HG02763 (cell line): ENCODE data around the gene EIF3D.

ENCODE experiments used
- ATAC-seq: cut with Tn5 transposase; IDR thresholded peaks from one replicate; pipeline ENCODE4 v1.9.1; 2021; ENCODE audit warnings: mild to moderate bottlenecking, moderate library complexity; ENCODE audit not compliant: unreplicated experiment

EIF3D gene

DNA sequence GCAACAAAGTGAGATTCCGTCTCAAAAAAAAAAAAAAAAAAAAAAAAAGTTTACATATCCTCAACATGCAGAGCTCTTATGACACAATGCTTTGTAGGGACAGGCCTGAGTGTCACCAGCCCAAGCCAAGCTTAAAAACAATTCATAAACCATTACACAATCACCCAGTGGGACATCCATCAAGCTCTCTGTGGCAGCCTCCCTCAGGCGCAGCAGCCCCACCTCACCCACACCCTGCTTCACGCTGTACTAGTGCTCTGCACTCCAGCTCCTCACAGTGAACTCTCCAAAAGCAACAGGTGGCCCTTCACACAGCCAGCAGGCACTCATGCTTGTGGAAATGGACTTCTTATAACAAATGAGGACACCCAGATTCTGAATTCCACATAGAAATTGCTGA lies 18.6 kb downstream of the EIF3D start:
- ATAC-seq: no peak

DNA sequence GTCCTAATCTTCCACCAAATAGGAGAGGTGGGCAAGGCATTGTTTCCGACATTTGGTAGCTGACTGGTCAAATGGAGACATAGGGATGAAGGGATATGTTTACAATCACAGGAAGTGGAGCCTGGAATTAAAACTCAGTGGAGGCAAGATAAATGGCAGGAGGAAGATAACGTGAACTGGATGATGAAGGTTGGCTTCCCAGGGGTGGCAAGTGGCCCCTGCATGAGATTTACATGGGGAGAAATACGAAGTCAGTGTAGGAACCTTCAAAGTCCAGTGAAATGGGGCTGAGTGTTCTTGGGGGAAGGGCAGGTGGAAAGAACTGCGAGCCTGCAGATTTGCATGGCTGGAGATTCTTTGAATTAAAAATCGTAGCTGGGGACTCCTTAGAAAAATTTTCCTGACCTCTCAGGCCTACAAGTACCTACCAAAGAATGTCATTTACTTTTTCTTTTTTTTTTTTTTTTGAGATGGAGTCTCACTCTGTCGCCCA lies 21.4 kb downstream of the EIF3D start:
- ATAC-seq: no peak

DNA sequence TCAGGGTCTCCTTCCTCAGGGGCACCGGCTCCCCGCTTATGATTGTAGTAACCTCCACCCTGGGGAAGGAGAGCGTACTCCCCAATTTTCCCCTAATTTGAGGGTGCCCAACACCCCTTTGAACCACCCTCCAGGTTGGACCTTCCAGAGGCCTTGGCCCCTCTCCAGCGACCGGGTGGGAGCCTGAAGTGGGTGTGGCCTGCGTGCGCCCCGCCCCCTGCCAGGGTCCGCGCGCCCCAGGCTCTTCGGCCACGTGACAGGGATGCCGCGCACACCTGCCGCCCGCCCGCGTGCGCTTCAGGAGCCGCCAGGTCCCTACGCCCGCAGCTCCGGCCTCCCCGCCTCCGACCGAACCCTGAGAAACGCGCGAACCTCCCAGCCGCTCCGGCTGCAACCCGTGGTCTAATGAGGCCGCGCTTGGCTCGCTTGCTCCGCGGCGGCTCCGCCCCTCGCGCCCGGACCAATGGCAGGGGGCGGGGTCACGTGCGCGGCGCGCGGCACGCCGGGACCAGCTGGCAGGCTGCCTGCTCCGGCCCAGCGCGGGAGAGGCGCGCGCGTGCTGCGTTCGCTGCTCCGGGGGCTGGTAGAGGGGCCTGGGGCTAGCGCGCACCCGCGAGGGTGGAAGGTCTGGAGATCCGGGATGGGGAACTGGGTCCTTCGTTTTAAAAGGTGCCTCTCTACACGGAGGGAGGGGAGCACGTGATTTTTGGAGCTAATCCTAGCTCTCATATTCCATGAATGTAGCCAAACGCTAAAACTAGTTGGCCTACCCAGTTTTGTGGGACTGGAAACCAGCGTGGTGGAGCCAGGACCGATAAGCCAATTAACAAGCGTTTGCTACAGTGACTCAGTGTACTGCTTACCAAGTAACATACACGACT lies 22.1 kb downstream of the EIF3D start, which contains the start of gene FOXRED2:
TSS of gene FOXRED2 (minus strand) at position 404 of the 881 bp plus-strand sequence. CDS start 618 bp downstream, outside the sequence.
- ATAC-seq: peak; percentile 85

DNA sequence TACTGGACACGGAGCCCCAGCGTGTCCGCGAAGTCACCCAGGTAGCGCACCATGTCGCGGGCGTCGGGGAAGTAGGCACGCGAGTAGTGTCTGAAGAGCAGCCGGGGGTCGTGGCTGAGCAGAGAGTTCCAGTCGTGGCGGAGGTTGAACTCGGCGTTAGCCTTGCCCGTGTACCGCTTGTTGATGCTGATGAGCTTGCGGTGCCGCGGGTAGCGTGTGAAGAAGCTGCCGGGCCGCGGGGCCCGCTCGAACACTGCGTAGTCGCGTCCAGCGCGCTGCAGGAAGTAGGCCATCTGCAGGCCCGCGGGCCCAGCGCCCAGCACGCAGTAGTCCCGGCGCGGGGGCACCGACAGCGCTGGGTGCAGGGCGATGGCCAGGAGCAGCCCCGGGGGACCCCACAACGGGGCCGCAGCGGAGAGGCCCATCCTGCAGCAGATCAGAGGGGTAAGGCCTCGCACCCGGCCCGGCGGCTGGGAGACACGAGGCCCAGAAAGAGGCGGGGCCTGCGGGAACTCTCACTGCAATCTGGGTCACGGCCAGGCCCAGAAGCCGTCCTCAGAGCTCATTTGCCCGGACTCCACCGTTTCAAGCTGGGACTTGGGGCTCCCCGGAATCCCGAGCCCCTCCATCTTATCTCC lies 22.8 kb downstream of the EIF3D start:
- ATAC-seq: no peak

DNA sequence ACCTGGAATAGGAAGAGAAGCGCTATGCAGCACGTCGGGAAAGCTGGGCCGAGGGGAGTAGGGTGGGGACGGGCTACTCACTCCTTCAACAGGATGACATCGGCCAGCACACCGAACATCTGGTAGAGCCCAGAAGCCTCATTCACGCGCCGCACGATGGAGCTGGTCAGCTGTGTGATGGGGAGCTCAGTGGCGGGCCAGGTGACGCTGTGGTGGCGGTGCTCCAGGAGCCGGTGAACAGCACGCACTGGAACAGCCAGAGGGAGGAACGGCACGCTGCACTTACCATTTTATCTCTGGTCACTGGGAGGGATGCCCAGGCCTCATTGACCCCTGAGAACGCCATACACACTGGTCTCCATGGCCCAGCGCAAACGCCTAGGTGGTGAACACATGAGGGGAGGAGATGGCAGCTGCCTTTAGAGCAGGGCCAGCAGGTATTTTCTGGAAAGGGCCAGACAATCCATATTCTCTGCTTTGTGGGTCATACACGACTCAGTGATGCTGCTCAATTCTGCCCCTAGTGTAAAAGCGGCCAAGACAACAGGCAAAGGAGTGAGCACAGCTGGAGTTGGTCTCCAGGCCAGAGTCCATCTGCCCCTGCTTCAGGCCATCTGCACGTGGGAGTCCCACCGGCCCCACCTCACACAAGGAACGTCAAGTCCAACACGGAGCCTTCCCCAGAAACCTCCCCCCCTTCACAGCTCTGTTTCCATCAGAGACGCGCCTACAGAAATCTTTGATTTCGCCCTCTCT lies 30.9 kb downstream of the EIF3D start:
- ATAC-seq: no peak

DNA sequence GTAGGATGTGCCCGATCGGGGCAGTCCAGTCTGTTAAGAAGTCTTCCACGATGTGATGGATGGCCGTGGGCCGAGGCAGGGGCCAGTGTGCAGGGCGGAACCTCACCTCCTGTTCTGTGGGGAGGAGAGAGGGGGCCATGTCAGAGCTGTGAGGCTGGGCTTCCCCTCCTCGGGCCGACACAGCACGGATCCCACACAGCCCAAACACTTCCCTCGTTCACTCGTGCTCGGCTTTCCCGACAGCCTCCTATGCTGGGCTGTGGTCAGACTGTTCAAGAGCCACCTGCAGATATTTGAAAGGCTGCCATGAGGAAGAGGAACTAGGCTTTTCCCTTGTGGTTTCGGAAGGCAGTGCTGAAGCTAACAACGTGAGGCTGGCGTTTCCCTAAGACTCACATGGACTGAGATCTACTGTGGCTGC lies 35.3 kb downstream of the EIF3D start:
- peak; percentile 54 for ATAC-seq

DNA sequence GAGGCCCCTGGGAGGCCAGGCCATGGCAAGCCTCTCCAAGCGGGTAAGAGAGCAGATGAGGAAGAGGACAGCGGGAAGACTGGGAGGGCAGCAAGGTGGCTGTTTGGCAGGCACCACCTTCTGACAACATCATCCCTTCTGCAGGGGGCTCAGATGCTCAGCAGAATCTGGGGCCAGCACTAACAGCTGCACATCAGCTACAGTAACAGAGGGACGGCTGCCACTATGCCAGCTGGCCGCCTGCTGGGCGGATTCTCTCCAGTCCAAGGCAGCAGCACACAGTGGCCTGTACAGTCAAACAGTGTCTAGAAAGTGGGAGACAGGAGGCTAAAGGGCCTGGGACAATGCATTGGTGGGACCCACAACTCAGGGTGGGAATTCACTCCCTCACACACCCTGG lies 36.9 kb downstream of the EIF3D start:
- no peak for ATAC-seq

DNA sequence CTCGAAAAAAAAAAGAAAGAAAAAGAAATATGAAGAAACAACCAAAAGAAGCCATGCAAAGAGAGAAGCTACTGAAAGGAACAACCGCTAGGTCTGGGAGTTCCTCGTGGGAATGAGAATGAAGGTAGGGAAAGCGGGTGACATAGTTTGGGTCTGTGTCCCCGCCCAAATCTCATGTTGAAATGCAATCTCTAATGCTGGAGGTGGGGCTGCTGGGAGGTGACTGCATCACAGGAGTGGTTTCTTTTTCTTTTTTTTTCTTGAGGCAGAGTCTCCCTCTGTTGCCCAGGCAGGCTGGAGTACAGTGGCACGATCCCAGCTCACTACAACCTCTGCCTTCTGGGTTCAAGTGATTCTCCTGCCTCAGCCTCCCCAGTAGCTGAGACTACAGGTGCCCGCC lies 37.8 kb downstream of the EIF3D start:
- ATAC-seq: no peak

DNA sequence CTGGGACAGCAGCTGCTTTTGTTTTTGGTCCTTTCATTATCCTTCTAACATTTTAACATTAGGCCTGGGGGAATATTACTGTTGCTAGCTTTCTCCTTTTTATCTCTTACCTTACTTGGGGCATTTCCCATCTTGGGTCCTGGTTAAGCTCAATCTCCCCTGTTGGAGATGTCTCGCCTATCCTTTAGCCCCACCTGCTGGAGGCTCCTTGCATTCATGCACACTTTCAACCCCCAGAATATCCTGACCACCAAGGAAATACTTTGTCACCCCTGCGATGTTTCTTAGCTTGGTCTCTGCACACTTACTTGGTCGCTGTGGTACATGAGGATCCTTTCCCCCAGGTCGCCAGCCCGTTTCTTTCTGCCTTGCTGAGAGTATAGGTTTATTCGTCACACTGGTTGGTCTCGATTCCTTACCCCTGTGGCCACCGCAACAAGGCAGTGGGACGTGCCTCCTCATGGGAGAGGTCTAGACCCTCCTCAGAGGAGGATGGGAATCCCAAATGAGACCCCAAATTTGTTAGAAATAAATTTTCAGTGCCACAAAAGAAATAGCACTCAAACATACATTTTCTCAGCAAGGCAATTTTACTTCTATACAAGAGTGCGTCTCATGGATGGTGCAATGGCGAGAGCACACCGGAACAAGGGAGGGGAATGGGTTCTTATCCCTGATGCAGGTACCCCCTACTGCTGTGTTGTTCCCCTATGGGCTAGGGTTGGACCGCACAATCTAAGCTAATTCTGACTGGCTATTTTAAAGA lies 42.2 kb downstream of the EIF3D start:
- no peak for ATAC-seq

DNA sequence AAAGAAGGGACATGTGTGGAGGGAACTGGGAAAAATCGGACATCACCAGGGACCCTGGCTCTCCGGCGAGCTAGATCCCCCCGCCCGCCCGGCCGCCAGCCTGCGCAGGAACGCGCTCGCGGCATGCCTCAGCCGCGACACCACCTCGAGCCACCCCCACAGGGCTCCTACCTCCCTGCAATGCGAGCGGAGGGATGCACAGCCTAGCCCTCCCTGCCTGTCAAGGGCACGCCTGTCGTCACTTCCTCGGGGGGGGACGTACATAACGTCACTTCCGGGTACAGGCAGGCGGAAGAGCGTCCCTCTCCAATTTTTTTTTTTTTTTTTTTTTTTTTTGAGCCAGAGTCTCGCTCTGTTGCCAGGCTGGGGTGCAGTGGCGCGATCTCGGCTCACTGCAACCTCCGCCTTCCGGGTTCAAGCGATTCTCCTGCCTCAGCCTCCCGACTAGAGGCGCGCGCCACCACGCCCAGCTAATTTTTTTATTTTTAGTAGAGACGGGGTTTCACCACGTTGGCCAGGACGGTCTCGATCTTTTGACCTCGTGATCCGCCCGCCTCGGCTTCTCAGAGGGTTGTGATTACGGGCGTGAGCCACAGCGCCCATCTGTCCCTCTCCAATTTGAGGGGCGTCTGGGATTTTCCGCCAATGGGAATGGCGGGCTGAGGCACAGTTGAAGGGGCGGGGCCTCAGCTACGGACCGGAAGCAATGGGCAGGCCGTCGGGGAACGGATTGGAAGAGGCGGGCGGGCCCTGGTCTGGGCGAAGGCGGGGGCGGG lies 47.4 kb downstream of the EIF3D start, which contains the start of gene TXN2:
TSS of gene TXN2 (minus strand) at position 248 of the 776 bp plus-strand sequence. CDS start 803 bp downstream, outside the sequence.
- ATAC-seq: peak; percentile 87

DNA sequence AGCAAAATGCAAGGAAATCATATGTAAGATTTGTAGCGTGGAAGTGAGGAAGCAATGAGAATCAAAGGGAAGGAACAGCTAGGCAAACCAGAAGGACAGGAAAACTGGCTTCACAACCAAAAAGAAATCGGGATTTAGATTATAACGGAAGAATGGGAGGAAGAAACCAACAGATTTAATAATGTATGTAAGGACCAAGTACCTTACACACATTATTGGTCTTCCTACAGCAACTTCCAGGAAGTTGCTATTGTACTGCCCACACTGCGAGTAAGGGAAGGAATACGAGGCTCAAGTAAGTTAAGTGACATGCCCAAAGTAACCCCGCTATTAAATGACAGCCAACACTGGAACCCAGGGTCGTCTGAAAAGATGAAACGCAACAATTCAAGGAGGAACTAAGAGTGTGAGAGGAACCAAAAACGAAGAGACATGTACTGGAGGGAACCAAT lies 48.0 kb downstream of the EIF3D start:
- ATAC-seq: no peak

DNA sequence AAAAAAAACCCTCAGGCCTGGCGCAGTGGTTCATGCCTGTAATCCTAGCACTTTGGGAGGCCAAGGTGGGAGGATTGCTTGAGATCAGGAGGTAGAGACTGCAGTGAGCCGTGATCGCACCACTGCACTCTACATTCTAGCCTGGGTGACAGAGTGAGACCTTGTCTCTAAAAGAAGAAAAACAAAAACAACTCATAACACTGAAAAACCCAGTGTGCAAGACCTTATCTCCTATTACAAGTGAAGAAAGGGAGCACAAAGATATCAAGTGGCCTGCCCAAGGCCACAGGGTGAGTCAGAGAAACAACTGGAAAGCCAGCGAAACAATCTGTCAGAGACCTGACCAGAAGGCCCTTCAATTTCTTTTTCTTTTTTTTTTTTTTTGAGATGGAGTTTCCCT lies 50.0 kb downstream of the EIF3D start:
- ATAC-seq: no peak

DNA sequence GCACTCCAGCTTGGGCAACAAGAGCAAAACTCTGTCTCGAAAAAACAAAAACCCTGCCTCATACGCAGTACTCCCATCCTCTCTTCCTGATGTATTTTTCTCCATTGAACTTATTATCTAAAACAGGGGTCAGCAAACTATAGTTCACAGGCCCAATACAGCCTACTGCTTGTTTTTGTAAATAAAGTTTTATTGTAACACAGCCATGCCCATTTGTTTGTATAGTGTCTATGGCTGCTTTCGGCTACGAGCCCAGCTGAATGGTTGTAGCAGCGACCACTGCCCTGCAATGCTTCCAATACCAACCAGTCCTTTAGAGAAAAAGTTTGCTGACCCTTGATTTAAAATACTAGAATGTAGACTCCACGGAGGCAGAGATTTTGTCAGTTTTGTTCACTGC lies 53.6 kb downstream of the EIF3D start:
- no peak for ATAC-seq

DNA sequence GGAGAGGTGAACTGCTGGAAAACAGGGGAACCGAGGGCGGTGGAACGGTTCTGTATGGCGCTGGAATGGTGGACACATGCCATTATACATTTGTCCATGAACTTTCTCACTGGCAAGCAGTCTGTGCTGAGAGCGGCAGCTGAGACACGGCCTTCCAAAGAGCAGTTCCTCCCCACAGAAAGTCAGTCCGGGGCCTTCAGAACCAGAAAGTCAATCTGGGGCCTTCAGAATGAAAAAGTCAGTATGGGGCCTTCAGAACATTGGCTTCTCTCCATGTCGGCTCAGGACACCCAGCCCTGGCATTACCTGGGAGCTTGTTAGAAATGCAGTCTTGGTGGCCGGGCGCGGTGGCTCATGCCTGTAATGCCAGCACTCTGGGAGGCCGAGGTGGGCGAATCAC lies 56.3 kb downstream of the EIF3D start:
- no peak for ATAC-seq

DNA sequence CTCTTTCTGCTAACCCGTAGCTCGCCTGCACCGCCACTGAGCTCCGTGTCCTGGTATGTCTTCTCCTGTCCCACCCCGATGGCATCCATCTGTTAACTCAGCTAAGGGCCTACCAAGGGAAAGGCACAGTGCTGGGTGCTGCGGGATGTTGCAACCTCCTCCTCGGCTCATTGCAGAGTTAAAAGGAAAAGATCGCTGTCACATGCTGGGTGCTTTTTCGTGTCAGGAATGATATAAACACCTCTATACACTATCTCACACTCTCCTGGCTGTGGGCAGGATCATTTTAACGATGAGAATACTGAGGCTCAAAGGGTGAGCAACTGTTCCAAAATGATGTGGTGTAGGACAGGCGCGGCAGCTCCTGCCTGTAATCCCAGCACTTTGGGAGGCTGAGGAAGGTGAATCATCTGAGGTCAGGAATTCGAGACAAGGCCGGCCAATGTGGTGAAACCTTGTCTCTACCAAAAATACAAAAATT lies 57.6 kb downstream of the EIF3D start:
- no peak for ATAC-seq

DNA sequence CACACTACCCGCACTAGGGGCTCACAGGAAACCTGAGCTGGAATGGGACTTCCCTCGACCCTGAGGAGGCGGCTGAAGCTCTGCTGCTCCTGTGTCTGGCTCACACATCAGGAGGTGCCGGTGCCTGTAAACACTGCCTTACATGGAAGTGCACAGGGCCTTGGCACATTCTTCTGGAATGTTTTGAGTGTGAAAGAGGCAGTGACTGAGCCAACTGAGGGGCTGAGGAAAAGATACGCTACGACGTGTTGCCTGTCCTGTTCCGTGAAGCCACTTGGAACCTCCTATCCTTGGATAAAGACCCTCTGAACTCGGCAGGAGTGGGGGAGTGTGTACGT lies 58.0 kb downstream of the EIF3D start:
- no peak for ATAC-seq

DNA sequence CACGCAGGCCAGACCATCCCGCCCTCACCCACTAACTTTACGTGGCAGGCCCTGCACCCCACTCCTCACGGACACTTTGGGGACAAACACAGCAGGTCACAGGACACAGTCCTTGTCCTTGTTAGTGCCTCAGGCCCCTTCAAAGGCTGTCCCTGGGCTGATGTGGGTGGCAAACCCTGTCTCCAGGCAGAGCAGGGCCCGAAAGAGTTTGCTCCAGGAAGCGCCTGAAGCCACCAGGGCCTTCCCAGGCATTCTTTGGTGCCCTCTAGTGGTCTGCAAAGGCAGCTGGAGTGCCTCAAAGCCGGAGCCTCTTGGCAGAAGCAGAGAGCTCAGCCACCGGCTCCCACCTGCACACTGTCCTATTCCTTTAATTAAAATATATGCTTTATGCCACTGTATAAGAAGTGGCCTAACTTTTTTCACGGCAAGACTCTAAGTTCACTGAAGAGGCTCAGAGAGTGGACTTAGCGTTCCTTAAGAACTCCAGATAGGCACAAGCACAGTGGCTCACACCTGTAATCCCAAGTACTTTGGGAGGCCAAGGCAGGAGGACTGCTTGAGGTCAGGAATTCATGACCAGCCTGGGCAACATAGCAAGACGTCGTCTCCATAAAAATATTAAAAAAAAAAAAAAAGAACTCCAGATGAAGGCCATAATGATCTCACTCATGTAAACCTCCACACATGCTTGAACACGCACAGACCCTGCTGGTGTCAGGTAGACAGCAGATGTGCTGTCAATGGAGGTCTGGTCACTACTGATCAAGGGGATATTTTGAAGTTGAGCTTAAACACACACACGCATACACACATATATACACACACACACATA lies 58.6 kb downstream of the EIF3D start:
- no peak for ATAC-seq

DNA sequence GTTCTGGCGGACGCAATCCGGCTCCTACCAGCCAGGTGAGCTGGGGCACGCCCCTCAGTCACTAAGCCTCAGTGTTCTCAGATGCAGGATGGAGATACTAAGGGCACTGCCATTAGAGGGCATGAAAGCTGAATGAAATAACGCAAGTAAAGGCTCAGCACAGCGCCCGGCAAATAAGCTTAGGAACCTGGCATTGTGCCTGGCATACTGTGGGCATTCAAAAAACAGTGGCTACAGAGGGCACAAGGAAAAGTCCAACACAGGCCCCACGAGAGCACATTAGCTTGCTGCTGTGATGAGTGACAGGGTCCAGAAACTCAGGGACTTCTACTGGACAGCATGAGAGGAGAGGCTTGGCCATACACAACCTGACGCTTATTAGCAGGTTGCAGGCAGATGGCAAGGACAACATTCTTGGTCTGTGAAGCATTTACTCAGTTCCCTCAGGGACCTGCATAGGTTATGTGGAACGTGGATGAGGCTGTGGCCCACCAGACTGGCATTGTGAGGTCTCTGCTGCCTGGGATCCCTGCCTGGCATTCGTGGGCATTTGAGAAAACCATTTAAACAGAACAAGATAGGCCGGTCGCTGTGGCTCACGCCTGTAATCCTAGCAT lies 59.8 kb downstream of the EIF3D start:
- no peak for ATAC-seq
